ENCODE results near the gene ACOXL. TPM values are rescaled to one million over a fixed set of nuclear protein-coding genes. Genes with fewer than 3 reads are reported as not detected.

Gene ACOXL
- total and polyA plus RNA-seq, 2 experiments from 2014 or later, result not detected

DNA sequence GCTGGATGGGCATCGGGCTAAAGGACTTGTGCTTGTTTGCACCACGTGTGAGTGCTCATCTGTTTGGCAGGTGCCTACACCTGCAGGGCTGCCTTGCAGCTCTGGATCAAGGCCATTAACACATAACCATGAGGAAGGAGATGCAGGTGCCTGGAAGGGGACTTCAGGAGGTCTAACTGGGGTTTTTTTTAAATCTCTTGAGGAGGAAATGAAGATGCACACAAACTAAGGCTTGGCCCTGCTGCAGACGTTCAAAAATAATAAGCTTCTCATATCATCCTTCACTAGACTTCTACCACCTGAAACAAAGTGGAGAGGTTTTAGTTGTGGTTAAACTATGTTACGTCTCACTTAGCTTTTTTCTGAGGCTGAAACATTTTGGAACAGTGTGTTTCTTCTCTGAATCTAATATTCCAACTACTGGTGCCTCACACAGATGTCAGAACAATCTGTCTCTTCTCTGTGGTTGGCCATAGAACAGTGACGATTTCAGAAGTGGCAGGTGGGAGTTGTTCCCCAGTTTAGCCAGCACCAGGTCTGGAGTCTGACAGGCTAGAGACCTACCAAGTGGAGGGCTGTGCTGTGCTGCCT is 424.8 kb downstream of the ACOXL start:
- in situ Hi-C loops (cut with MboI), result no loop called here
- H3K4me1 ChIP-seq (ENCODE audit: insufficient read depth), result peaks cover 25% of the 10 kb centered on the region
- H3K9ac ChIP-seq, result no peak overlapping the region
- no peak for DNase-seq
- 84 to 90% methylated on average over 5 of the region's 5 CpGs for WGBS, 2 experiments (ENCODE audit: low coverage in 1 of 2, low lambda C conversion rate in 2 of 2, missing lambda C conversion rate in 2 of 2)
- no peaks in the 10 kb centered on the region for H3K9me3 ChIP-seq (ENCODE audit: low read depth)
- no peaks in the 10 kb centered on the region for H3K9me2 ChIP-seq (ENCODE audit: insufficient read depth)
- no peaks in the 10 kb centered on the region for H3K79me2 ChIP-seq (ENCODE audit: insufficient read depth)
- peaks cover 9% of the 10 kb centered on the region; the same call in 1 of the 2 replicates for H3F3A ChIP-seq (ENCODE audit: insufficient read depth)
- no peak overlapping the region for H3K4me3 ChIP-seq
- H3K36me3 ChIP-seq (ENCODE audit: low read depth), result no peaks in the 10 kb centered on the region
- no peak overlapping the region for H2AFZ ChIP-seq
- H3K4me2 ChIP-seq (ENCODE audit: unreplicated experiment), result no peak overlapping the region
- TF ChIP-seq EZH2 (IDR thresholded peaks at IDR 0.05; ENCODE audit: insufficient read depth, poor library complexity, severe bottlenecking), result no peak
- TF ChIP-seq EZH2phosphoT487 (IDR thresholded peaks at IDR 0.05; ENCODE audit: insufficient read depth, low read depth), result no peak
- H3K27ac ChIP-seq, result no peak overlapping the region
- H4K20me1 ChIP-seq (ENCODE audit: insufficient read depth), result no peaks in the 10 kb centered on the region
- H3K27me3 ChIP-seq (replicated peaks; ENCODE audit: insufficient read depth), result no peaks in the 10 kb centered on the region

DNA sequence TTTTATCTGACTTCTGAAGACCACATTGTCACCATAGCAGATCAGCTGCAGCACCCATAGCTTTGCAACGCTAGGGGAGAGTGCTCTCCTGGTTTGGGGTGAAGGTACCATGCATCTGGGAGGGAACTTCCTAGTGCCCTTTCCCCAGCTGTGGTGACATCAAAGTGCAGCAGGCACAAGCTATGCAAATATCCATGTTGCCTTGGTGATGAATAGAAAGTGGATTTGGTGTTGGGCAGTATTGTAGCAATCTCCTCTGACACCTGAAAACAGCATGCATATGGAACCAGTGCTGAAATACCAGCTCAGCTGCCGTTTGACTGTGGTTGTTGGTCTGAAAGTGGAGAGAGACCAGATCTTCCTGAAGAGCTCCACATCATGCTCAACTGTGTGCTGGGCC is 425.4 kb downstream of the ACOXL start:
- no peaks in the 10 kb centered on the region for H3K79me2 ChIP-seq (ENCODE audit: insufficient read depth)
- no peak overlapping the region for H3K4me2 ChIP-seq (ENCODE audit: unreplicated experiment)
- no peaks in the 10 kb centered on the region for H3K27me3 ChIP-seq (replicated peaks; ENCODE audit: insufficient read depth)
- in situ Hi-C loops (cut with MboI), result no loop called here
- H3K9ac ChIP-seq, result no peak overlapping the region
- no peaks in the 10 kb centered on the region for H3K36me3 ChIP-seq (ENCODE audit: low read depth)
- 79 to 85% methylated on average over 2 of the region's 2 CpGs for WGBS, 2 experiments (ENCODE audit: low coverage in 1 of 2, low lambda C conversion rate in 2 of 2, missing lambda C conversion rate in 2 of 2)
- peaks cover 25% of the 10 kb centered on the region for H3K4me1 ChIP-seq (ENCODE audit: insufficient read depth)
- no peak overlapping the region for H3K27ac ChIP-seq
- no peak overlapping the region for H2AFZ ChIP-seq
- DNase-seq, result no peak
- no peaks in the 10 kb centered on the region for H4K20me1 ChIP-seq (ENCODE audit: insufficient read depth)
- H3K9me2 ChIP-seq (ENCODE audit: insufficient read depth), result no peaks in the 10 kb centered on the region
- no peak overlapping the region for H3K4me3 ChIP-seq
- H3F3A ChIP-seq (ENCODE audit: insufficient read depth), result peaks cover 9% of the 10 kb centered on the region; the same call in 1 of the 2 replicates
- no peaks in the 10 kb centered on the region for H3K9me3 ChIP-seq (ENCODE audit: low read depth)
- TF ChIP-seq EZH2phosphoT487 (IDR thresholded peaks at IDR 0.05; ENCODE audit: insufficient read depth, low read depth) (no peak), EZH2 (IDR thresholded peaks at IDR 0.05; ENCODE audit: insufficient read depth, poor library complexity, severe bottlenecking) (no peak)

DNA sequence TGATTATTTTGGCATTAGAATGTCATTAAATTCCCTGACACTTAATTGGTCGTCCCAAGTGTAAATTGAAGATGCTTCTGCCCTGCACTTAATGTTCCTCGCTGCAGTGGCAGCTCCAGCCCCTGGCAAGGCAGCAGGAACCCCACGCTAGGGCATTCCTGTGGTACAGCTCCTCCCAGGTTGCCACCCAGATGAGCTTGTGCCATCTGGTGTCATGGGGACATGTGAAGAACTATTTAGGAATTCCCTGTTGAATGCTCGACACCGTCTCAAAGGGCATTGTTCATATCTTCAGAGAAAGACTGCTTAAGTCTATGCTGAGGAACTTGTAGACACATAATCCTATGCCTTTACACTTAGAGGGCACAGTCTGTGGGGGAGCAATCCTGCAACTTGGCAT is 427.3 kb downstream of the ACOXL start:
- no peak overlapping the region for H3K4me3 ChIP-seq
- no peaks in the 10 kb centered on the region for H3K9me3 ChIP-seq (ENCODE audit: low read depth)
- H3K9me2 ChIP-seq (ENCODE audit: insufficient read depth), result no peaks in the 10 kb centered on the region
- H4K20me1 ChIP-seq (ENCODE audit: insufficient read depth), result no peaks in the 10 kb centered on the region
- no peaks in the 10 kb centered on the region for H3K36me3 ChIP-seq (ENCODE audit: low read depth)
- H3K4me2 ChIP-seq (ENCODE audit: unreplicated experiment), result peak overlapping the region; percentile 60
- no peak for TF ChIP-seq EZH2 (IDR thresholded peaks at IDR 0.05; ENCODE audit: insufficient read depth, poor library complexity, severe bottlenecking)
- TF ChIP-seq EZH2phosphoT487 (IDR thresholded peaks at IDR 0.05; ENCODE audit: insufficient read depth, low read depth), result no peak
- in situ Hi-C loops (cut with MboI), result no loop called here
- peaks cover 25% of the 10 kb centered on the region for H3K4me1 ChIP-seq (ENCODE audit: insufficient read depth)
- no peaks in the 10 kb centered on the region for H3K79me2 ChIP-seq (ENCODE audit: insufficient read depth)
- no peak for DNase-seq
- no peaks in the 10 kb centered on the region for H3K27me3 ChIP-seq (replicated peaks; ENCODE audit: insufficient read depth)
- peaks cover 9% of the 10 kb centered on the region; the same call in 1 of the 2 replicates for H3F3A ChIP-seq (ENCODE audit: insufficient read depth)
- H3K9ac ChIP-seq, result no peak overlapping the region
- no peak overlapping the region for H2AFZ ChIP-seq
- WGBS, 2 experiments (ENCODE audit: low coverage in 1 of 2, low lambda C conversion rate in 2 of 2, missing lambda C conversion rate in 2 of 2), result 75 to 77% methylated on average over 5 of the region's 5 CpGs
- no peak overlapping the region for H3K27ac ChIP-seq

GRCh38 chr2:111160758-111161157 is 428.4 kb downstream of the ACOXL start:
- Histone ChIP-seq H3K9ac (peak overlapping the region; percentile 56), H2AFZ (peak overlapping the region; percentile 48; the same call in 1 of the 2 replicates), H4K20me1 (ENCODE audit: insufficient read depth) (no peaks in the 10 kb centered on the region), H3K4me2 (ENCODE audit: unreplicated experiment) (peak overlapping the region; percentile 76), H3K79me2 (ENCODE audit: insufficient read depth) (no peaks in the 10 kb centered on the region), H3K4me1 (ENCODE audit: insufficient read depth) (peaks cover 25% of the 10 kb centered on the region), H3F3A (ENCODE audit: insufficient read depth) (peaks cover 9% of the 10 kb centered on the region; the same call in 1 of the 2 replicates), H3K9me2 (ENCODE audit: insufficient read depth) (no peaks in the 10 kb centered on the region), H3K27ac (peak overlapping the region; percentile 84), H3K27me3 (replicated peaks; ENCODE audit: insufficient read depth) (no peaks in the 10 kb centered on the region), H3K9me3 (ENCODE audit: low read depth) (no peaks in the 10 kb centered on the region), H3K4me3 (0 out of 2 replicates have a peak overlapping the region, but pooled peaks have one; percentile 35), H3K36me3 (ENCODE audit: low read depth) (no peaks in the 10 kb centered on the region)
- in situ Hi-C loops (cut with MboI), result no loop called here
- whole genome bisulfite sequencing, 2 experiments (ENCODE audit: low coverage in 1 of 2, low lambda C conversion rate in 2 of 2, missing lambda C conversion rate in 2 of 2), result 4 to 5% methylated on average over 3 of the region's 3 CpGs
- TF ChIP-seq EZH2phosphoT487 (IDR thresholded peaks at IDR 0.05; ENCODE audit: insufficient read depth, low read depth) (no peak), EZH2 (IDR thresholded peaks at IDR 0.05; ENCODE audit: insufficient read depth, poor library complexity, severe bottlenecking) (no peak)
- peak; percentile 94 for DNase-seq
